Mammary epithelial cell (primary cell): ENCODE results near the gene PARVA.

Source experiments
- CTCF ChIP-seq, 2 donors: IDR thresholded peaks in 1 of 2; conservative IDR thresholded peaks in 1 of 2; 2 replicates each; pipeline ENCODE4 v1.5.1; 2011 to 2012; ENCODE audit warnings: inconsistent platforms in 2 of 2, low read length in 2 of 2, mild to moderate bottlenecking in 2 of 2, control low read depth in 1 of 2, low read depth in 1 of 2; ENCODE audit not compliant: insufficient read depth in 1 of 2; ENCODE audit errors: extremely low read depth in 1 of 2
- EZH2 ChIP-seq: IDR thresholded peaks from 2 replicates; pipeline ENCODE4 v1.6.1; 2012; ENCODE audit warnings: low read length, inconsistent platforms, borderline replicate concordance

- TF ChIP-seq CTCF (conservative IDR thresholded peaks at IDR 0.05 in 1 of 2, IDR thresholded peaks at IDR 0.05 in 1 of 2; ENCODE audit: extremely low read depth in 1 of 2, insufficient read depth in 1 of 2, low read depth in 1 of 2, low read length in 2 of 2) (no peak), EZH2 (no peak)
These were observed 23.8 kb upstream of the PARVA start for GRCh38 chr11:12353534-12353933.
